ENCODE measurements around the gene MRGPRD.

DNA sequence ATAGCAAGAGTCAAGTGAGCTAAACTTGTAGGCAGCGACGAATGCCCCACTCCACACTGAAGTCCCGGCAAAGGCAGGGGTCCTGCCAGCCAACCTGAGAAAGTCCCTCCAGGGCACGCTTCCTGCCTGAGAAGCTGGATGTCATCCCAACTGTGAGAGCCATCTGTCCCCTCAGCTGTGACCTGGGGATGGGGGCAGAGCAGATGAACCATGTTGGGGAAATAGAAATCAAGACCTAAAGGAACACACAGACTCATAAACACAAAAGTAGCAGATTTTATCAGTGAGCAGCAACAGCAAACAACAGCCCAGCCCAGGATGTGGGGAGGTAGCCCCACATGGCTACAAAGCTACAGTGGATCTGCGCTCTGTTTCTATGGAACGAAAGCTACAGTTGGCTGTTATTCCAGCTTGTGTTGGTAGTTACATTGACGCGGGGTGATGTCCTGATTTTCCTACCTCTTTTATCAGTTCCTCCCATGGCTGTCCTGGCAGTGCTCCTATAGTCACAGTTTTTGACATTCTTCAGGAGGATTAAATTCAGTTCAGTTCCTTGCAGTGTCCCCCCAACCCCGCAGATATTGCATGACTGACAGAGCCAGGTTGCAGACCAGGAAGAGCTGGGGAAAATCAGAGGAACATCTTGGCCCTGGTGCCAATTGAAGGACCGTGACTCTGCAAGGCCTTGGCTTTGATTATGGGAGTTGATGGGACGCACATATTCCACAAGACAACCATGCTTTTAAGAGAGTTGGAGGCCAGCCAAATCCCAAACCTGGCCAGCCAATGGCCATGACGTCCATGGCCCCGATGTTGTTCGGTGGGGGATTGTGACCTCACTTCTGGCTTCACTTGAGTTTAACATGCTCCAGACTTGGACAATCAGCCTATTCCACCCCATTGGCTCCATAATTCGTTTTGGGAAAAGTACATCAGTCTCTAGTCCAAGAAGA lies 14.6 kb downstream of the MRGPRD start:
- TF ChIP-seq, protein P1, sequence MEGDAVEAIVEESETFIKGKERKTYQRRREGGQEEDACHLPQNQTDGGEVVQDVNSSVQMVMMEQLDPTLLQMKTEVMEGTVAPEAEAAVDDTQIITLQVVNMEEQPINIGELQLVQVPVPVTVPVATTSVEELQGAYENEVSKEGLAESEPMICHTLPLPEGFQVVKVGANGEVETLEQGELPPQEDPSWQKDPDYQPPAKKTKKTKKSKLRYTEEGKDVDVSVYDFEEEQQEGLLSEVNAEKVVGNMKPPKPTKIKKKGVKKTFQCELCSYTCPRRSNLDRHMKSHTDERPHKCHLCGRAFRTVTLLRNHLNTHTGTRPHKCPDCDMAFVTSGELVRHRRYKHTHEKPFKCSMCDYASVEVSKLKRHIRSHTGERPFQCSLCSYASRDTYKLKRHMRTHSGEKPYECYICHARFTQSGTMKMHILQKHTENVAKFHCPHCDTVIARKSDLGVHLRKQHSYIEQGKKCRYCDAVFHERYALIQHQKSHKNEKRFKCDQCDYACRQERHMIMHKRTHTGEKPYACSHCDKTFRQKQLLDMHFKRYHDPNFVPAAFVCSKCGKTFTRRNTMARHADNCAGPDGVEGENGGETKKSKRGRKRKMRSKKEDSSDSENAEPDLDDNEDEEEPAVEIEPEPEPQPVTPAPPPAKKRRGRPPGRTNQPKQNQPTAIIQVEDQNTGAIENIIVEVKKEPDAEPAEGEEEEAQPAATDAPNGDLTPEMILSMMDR (IDR thresholded peaks at IDR 0.05) = no peak
- no peak for TF ChIP-seq EZH2 (IDR thresholded peaks at IDR 0.05; ENCODE audit: borderline replicate concordance, insufficient read depth, low read depth, low read length, poor library complexity, severe bottlenecking)
